OCI-LY3 (cell line): ENCODE data around the gene TM4SF1.

ENCODE experiments used
- H2AFZ ChIP-seq: fragments of 200-600, 300-600 bp; shearing (Covaris generic); 2 replicates; pipeline ENCODE4 v1.6.0; 2014; ENCODE audit warnings: antibody characterized with exemption, low read depth, low read length
- H3K27ac ChIP-seq: fragments of 200-600, 300-600 bp; sonication (generic); 2 replicates; pipeline ENCODE4 v1.5.1; 2014; ENCODE audit warnings: mild to moderate bottlenecking, low read length, moderate library complexity, mixed read lengths
- H3K27me3 ChIP-seq: fragments of 200-600, 300-600 bp; sonication (generic); 2 replicates; pipeline ENCODE4 v1.6.1; 2014; ENCODE audit warnings: low read depth, low read length, mixed read lengths
- H3K36me3 ChIP-seq: fragments of 200-600, 300-600 bp; sonication (generic); replicated peaks from 2 replicates; pipeline ENCODE3; 2014; ENCODE audit warnings: low read depth, low read length, mixed read lengths
- H3K4me1 ChIP-seq: fragments of 300-600, 200-600 bp; sonication (generic); 2 replicates; pipeline ENCODE4 v1.6.1; 2014; ENCODE audit warnings: low read length, mixed read lengths
- H3K4me2 ChIP-seq: fragments of 200-600, 300-600 bp; sonication (generic); 2 replicates; pipeline ENCODE4 v1.6.1; 2014; ENCODE audit warnings: low read length, mixed read lengths
- H3K4me3 ChIP-seq: fragments of 300-600, 200-600 bp; sonication (generic); 2 replicates; pipeline ENCODE4 v1.5.1; 2014; ENCODE audit warnings: antibody characterized with exemption, mild to moderate bottlenecking, low read length, moderate library complexity
- H3K79me2 ChIP-seq: fragments of 300-600, 200-600 bp; shearing (Covaris generic); 2 replicates; pipeline ENCODE4 v1.6.1; 2014; ENCODE audit warnings: mild to moderate bottlenecking, low read length, mixed read lengths
- H3K9ac ChIP-seq: fragments of 300-600, 200-600 bp; shearing (Covaris generic); 2 replicates; pipeline ENCODE4 v1.6.0; 2014; ENCODE audit warnings: mild to moderate bottlenecking, low read length, moderate library complexity
- H3K9me3 ChIP-seq: fragments of 200-600, 300-600 bp; shearing (Covaris generic); 2 replicates; pipeline ENCODE4 v1.6.1; 2014; ENCODE audit warnings: low read length, mixed read lengths; ENCODE audit not compliant: insufficient read depth
- H4K20me1 ChIP-seq: fragments of 200-600, 300-600 bp; sonication (generic); 2 replicates; pipeline ENCODE4 v1.6.1; 2016; ENCODE audit warnings: low read length, mixed read lengths; ENCODE audit not compliant: insufficient read depth
- EZH2phosphoT487 ChIP-seq: fragments of 200-600 bp; shearing (Covaris generic); IDR thresholded peaks from 2 replicates; pipeline ENCODE4 v1.6.1; 2018; ENCODE audit warnings: antibody characterized with exemption, mixed run types, low read depth
- TF ChIP-seq, protein P1 (sequence below): fragments of 200-600, 300-600 bp; sonication (generic); IDR thresholded peaks from 2 replicates; pipeline ENCODE4 v1.5.1; 2014; ENCODE audit warnings: antibody characterized with exemption, low read length, low read depth

Gene TM4SF1

DNA sequence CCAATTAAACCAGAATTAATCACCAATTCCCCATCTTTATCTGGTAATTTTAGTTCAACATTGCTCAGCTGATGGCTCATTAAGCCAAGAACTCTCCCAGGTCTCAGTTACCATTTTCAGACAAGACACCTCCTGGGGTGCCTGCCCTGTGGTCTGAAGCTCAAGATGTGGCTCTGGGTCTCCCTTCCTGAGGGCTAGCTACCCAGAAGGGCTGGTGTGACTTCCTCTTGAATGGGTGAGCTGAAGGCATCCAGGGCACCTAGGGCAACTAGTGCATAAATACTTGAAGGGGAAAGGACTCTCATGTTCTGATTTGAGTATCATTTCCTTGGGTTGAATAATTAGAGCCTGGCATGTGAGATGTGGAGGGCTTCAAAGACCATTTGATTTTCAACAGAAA is 6.7 kb upstream of the TM4SF1 start:
- no peak overlapping the region for H3K27ac ChIP-seq
- no peak for TF ChIP-seq EZH2phosphoT487
- TF ChIP-seq, protein P1, sequence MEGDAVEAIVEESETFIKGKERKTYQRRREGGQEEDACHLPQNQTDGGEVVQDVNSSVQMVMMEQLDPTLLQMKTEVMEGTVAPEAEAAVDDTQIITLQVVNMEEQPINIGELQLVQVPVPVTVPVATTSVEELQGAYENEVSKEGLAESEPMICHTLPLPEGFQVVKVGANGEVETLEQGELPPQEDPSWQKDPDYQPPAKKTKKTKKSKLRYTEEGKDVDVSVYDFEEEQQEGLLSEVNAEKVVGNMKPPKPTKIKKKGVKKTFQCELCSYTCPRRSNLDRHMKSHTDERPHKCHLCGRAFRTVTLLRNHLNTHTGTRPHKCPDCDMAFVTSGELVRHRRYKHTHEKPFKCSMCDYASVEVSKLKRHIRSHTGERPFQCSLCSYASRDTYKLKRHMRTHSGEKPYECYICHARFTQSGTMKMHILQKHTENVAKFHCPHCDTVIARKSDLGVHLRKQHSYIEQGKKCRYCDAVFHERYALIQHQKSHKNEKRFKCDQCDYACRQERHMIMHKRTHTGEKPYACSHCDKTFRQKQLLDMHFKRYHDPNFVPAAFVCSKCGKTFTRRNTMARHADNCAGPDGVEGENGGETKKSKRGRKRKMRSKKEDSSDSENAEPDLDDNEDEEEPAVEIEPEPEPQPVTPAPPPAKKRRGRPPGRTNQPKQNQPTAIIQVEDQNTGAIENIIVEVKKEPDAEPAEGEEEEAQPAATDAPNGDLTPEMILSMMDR, result no peak
- no peak overlapping the region for H2AFZ ChIP-seq
- H3K4me2 ChIP-seq, result no peak overlapping the region
- no peaks in the 10 kb centered on the region for H4K20me1 ChIP-seq
- H3K27me3 ChIP-seq, result no peaks in the 10 kb centered on the region
- peaks cover 8% of the 10 kb centered on the region for H3K4me1 ChIP-seq
- no peaks in the 10 kb centered on the region for H3K79me2 ChIP-seq
- no peaks in the 10 kb centered on the region for H3K36me3 ChIP-seq
- H3K4me3 ChIP-seq, result no peak overlapping the region
- H3K9me3 ChIP-seq, result no peaks in the 10 kb centered on the region
- H3K9ac ChIP-seq, result no peak overlapping the region

DNA sequence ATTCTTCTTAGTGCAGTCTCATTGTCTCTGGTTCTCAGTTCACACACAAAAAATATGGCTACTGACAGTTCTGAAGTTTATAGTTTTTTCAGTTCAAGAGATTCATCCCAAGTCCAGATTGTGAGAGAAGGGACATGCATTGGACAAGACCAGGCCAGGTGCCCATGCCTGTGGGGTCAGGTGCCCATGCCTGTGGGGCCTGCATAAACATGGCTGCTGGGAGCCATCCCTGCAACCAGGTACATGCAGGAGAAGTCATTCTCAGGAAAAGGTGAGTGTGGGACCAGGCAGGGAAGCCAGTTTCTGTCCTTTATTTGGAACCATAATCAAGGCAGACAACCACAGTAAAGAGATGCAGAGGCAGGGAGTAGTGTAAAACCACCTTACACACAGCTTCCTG is 6.3 kb upstream of the TM4SF1 start:
- Histone ChIP-seq H3K79me2 (no peaks in the 10 kb centered on the region), H3K27me3 (no peaks in the 10 kb centered on the region), H3K9me3 (no peaks in the 10 kb centered on the region), H3K36me3 (no peaks in the 10 kb centered on the region), H3K4me2 (no peak overlapping the region), H4K20me1 (no peaks in the 10 kb centered on the region), H3K4me1 (peaks cover 8% of the 10 kb centered on the region), H3K27ac (no peak overlapping the region), H3K9ac (no peak overlapping the region), H2AFZ (no peak overlapping the region), H3K4me3 (no peak overlapping the region)
- TF ChIP-seq, protein P1, result no peak
- TF ChIP-seq EZH2phosphoT487, result no peak

DNA sequence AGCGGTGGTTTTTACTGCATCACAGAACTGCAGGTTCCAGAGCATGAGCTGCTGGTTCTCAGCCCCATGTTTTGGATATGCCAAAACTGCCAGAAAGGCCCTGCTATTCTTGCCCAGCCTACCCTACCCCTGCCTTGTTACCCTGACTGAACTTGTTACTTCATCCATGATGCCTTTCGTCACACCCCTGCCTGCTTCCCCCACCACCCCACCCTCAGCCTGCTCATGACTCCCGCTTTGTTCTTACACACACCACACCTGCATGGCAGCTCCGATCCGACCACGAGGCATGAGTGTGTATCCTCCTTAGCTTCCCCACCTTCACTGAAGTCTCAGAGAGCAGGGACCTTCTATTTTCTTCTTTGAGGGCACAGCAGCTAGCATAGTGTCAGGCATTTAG is 5.1 kb upstream of the TM4SF1 start:
- Histone ChIP-seq H3K4me1 (peaks cover 8% of the 10 kb centered on the region), H3K27ac (no peak overlapping the region), H3K4me2 (no peak overlapping the region)

DNA sequence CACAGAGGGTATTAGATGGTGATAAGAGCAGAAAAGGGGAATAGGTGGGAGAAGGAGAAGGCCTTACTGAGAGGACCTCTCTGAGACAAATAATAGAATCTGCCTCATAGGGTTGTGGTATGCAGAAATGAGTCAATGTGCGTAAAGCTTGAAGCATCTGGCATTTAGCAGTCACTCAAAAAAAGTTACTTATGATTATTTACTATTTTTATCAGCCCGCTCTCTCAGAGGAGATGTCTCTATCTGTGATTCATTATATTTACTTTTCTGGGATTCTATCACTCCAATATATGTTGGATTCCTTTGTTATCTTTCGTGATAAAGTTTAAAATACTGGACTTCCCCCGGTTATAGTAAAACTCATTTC is 4.6 kb upstream of the TM4SF1 start:
- no peaks in the 10 kb centered on the region for H4K20me1 ChIP-seq
- H3K9me3 ChIP-seq, result no peaks in the 10 kb centered on the region
- H3K79me2 ChIP-seq, result no peaks in the 10 kb centered on the region
- H3K27me3 ChIP-seq, result no peaks in the 10 kb centered on the region
- H3K9ac ChIP-seq, result no peak overlapping the region
- no peak overlapping the region for H2AFZ ChIP-seq
- TF ChIP-seq EZH2phosphoT487, result no peak
- TF ChIP-seq, protein P1, result no peak
- no peak overlapping the region for H3K4me2 ChIP-seq
- H3K27ac ChIP-seq, result no peak overlapping the region
- H3K36me3 ChIP-seq, result no peaks in the 10 kb centered on the region
- no peak overlapping the region for H3K4me3 ChIP-seq
- H3K4me1 ChIP-seq, result peaks cover 6% of the 10 kb centered on the region

More for the DNA sequence above, 5.1 kb upstream of the TM4SF1 start:
- Histone ChIP-seq H3K79me2 (no peaks in the 10 kb centered on the region), H3K4me3 (no peak overlapping the region), H3K36me3 (no peaks in the 10 kb centered on the region), H3K27me3 (no peaks in the 10 kb centered on the region), H2AFZ (no peak overlapping the region), H3K9ac (no peak overlapping the region), H4K20me1 (no peaks in the 10 kb centered on the region), H3K9me3 (no peaks in the 10 kb centered on the region)
- TF ChIP-seq, protein P1, result no peak
- TF ChIP-seq EZH2phosphoT487, result no peak
